Adrenal gland (tissue), 12 donors: ENCODE data around the gene LRP1B. TPM values are rescaled to one million over a fixed set of nuclear protein-coding genes. Genes with fewer than 3 reads are reported as not detected.
A peak's percentile ranks its signal among the peaks of the same experiment; 100 is the strongest.

Experiments used
- DNase-seq, 7 donors: peaks; one replicate each; pipeline ENCODE4 v3.0.0-alpha.2; 2019 to 2020
- H3K27ac ChIP-seq, 5 donors: fragments of 200-600 bp; sonication (generic) in 4 of 5; 1 replicate in 3 of 5; 2 replicates in 2 of 5; pipeline versions ENCODE4 v1.5.1 to v1.8.0; 2016 to 2020; ENCODE audit warnings: mild to moderate bottlenecking in 1 of 5
- H3K27me3 ChIP-seq: fragments of 200-600 bp; 2 replicates; pipeline ENCODE4 v1.8.0; 2021
- H3K36me3 ChIP-seq, 2 donors: fragments of 200-600 bp; replicated peaks in 1 of 2; 1 replicate in 1 of 2; 2 replicates in 1 of 2; pipeline versions ENCODE4 v1.5.1 to v1.8.0; 2018 to 2022
- H3K4me1 ChIP-seq, 2 donors: fragments of 200-600 bp; replicated peaks in 1 of 2; 1 replicate in 1 of 2; 2 replicates in 1 of 2; pipeline versions ENCODE4 v1.5.1 to v1.8.0; 2018 to 2021
- H3K4me3 ChIP-seq, 4 donors: fragments of 200-600 bp; sonication (generic) in 3 of 4; one replicate each; pipeline ENCODE4 v1.5.1; 2016 to 2018
- H3K9me3 ChIP-seq, 3 donors: fragments of 200-600 bp; sonication (generic) in 1 of 3; replicated peaks in 1 of 3; 1 replicate in 2 of 3; 2 replicates in 1 of 3; pipeline versions ENCODE4 v1.5.1 to v1.8.0; 2016 to 2021
- POLR2A ChIP-seq, 2 donors: fragments of 450-650 bp; IDR thresholded peaks; one replicate each; pipeline ENCODE4 v1.6.1; 2017; ENCODE audit warnings: antibody characterized with exemption in 2 of 2, mild to moderate bottlenecking in 2 of 2, moderate library complexity in 1 of 2
- WGBS, 4 donors: extraction: QIAGEN DNeasy Blood & Tissue Kit in 2 of 4; methylation state at CpG; one replicate each; pipeline versions ENCODE4 v1.1.5 to v1.1.7; 2013 to 2017; 5-methylcytosine and 5-hydroxymethylcytosine counted together
- intact Hi-C, 2 donors: fragments of 100-400 bp; cut with DNase I; formaldehyde crosslinking; loops; one replicate each; pipeline versions ENCODE4 v1.14.1 to v1.15.0; 2022 to 2023
- polyA plus RNA-seq, 3 donors: library from polyadenylated mRNA; stranded (reverse); fragments of 200-250 nt in 2 of 3; fragments of 350-450 nt in 1 of 3; fragmentation: Illumina TruSeq in 1 of 3; extraction: RNeasy Lipid Tissue Mini Kit (QIAGEN cat#74804) in 1 of 3; gene quantifications; one replicate each; pipeline ENCODE4 v1.2.3, GENCODE V29; 2013 to 2014
- total RNA-seq, 9 donors: library from RNA; depleted of rRNA in 4 of 9; stranded (reverse); fragments of >200 nt in 4 of 9; fragments of 120-200 nt in 1 of 9; fragmentation: NEBNext Ultra II Directional in 1 of 9; extraction: Animal tissue kit (Norgen Biotek cat#: 25700) in 1 of 9; gene quantifications; one replicate each; pipeline versions ENCODE4 v1.1.0 to v1.2.4, GENCODE V29; 2013 to 2023
- TF ChIP-seq, protein P1 (sequence below), 6 experiments: fragments of 450-650 bp in 4 of 6; fragments of 200-600 bp in 2 of 6; sonication (generic) in 1 of 6; IDR thresholded peaks; 1 replicate in 5 of 6; 2 replicates in 1 of 6; pipeline versions ENCODE4 v1.5.1 to v1.8.0; 2016 to 2021; ENCODE audit warnings: antibody characterized with exemption in 6 of 6, mild to moderate bottlenecking in 2 of 6, moderate library complexity in 1 of 6
- donor health status: healthy with polysubstance abuse.
- donor health status: Bipolar disorder and iron deficiency.
- donor health status: DM: yes; HTN: yes; CAD: no.
- donor health status: DM: no; HTN: no; CAD: no.
- donor health status: DM: no; HTN: no; CAD: no.
- donor health status: DM: yes; HTN: yes; CAD: no.

LRP1B gene
- total and polyA plus RNA-seq, 12 donors = 0.84 to 5.4 (median 2.1) TPM

DNA sequence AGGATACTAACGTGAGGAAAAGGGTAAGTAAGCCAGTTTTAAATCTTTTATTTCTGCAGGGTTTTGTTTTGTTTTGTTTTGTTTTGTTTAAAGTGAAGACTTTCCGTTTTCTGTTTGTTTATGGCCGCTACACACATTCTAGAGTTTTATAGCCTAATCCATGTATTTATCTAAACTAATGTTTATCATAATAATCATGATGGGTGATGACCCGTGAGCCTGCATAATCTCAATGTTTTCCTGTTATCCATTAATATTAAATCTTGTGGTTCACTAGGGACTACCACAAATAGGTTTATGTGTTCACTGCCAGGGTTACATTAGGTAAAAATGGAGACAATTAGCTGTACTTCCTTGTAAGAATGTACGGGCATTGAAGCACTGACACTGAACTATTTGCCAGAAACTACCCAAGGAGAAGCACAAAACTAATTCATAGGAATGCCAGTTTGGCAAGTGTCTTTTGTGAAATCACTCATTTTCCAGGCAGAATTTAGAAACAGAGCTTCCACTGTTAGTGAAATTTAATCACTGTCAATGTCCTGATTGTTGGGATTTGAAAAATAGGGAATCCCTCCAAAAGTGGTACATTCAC, 574.8 kb downstream of the LRP1B start:
- WGBS, 4 donors = 44 to 66% (median 54%) methylated on average over 5 of the region's 5 CpGs
- TF ChIP-seq, protein P1, sequence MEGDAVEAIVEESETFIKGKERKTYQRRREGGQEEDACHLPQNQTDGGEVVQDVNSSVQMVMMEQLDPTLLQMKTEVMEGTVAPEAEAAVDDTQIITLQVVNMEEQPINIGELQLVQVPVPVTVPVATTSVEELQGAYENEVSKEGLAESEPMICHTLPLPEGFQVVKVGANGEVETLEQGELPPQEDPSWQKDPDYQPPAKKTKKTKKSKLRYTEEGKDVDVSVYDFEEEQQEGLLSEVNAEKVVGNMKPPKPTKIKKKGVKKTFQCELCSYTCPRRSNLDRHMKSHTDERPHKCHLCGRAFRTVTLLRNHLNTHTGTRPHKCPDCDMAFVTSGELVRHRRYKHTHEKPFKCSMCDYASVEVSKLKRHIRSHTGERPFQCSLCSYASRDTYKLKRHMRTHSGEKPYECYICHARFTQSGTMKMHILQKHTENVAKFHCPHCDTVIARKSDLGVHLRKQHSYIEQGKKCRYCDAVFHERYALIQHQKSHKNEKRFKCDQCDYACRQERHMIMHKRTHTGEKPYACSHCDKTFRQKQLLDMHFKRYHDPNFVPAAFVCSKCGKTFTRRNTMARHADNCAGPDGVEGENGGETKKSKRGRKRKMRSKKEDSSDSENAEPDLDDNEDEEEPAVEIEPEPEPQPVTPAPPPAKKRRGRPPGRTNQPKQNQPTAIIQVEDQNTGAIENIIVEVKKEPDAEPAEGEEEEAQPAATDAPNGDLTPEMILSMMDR (IDR thresholded peaks at IDR 0.05) = no peak
- TF ChIP-seq POLR2A (IDR thresholded peaks at IDR 0.05) = no peak
- no peak for DNase-seq
- Histone ChIP-seq H3K9me3 (no peaks in the 10 kb centered on the region), H3K27me3 (no peaks in the 10 kb centered on the region), H3K27ac (no peak overlapping the region), H3K4me1 (no peaks in the 10 kb centered on the region), H3K4me3 (no peak overlapping the region), H3K36me3 (no peaks in the 10 kb centered on the region)
- intact Hi-C loops = no loop called here

DNA sequence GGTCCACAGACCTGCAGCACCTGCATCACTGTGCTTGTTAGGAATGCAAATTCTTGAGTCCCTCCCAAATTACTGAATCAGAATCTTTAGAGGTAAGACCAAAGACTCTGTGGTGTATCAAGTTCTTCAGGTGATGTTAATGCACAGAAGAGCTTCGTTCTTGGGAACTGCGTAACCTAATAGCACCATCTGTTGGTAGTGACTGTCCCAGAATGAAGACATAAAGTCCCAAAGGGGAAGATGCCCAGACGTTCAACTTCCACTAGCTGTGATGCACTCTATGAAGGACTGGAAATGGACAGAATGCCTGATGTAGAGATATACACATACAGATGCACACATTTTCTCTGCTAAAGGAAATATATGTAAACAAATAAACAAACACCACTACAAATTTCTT, 576.0 kb downstream of the LRP1B start:
- intact Hi-C loops = no loop called here
- no peaks in the 10 kb centered on the region for H3K9me3 ChIP-seq
- H3K36me3 ChIP-seq = no peaks in the 10 kb centered on the region
- no peaks in the 10 kb centered on the region for H3K27me3 ChIP-seq
- H3K27ac ChIP-seq = no peak overlapping the region
- H3K4me3 ChIP-seq = no peak overlapping the region
- WGBS, 4 donors = 8 to 18% (median 13%) methylated on average over 3 of the region's 3 CpGs
- no peak for DNase-seq
- no peak for TF ChIP-seq POLR2A (IDR thresholded peaks at IDR 0.05)
- TF ChIP-seq, protein P1 (IDR thresholded peaks at IDR 0.05) = peak in 5 of 6 experiments; percentile 13 to 38 (median 28)
- no peaks in the 10 kb centered on the region for H3K4me1 ChIP-seq

DNA sequence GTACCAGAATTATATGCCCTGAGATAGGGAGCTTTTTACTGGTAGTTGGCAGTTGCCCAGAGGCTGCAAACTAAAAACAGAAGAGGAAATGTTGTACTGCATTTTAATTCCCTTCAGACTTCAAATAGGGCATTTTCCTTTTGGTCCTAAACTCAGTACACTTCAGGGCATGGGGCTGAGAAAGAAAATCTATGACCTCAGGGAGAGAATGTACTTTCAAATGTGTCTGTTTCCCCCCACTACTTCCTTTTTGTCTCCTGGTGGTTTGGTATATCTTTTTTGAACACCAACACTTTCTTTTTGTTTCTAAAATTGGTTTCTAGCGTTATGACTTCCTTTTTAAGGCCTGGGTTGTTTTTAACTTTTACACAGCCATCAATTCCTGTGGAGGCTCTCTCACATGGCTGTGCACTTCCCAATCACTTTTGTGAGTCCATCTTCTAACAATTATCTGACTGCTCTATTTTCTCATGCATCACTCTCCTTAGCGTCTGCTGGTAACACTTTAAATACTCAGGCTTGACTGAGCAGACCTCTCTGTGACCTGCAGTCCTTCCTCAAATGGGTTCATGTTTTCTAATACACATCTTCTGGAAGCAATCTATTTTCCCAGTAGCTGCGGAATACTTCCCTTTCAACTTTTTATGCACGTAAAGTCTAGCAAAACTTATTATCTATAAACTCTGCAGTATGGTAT, 596.0 kb downstream of the LRP1B start:
- TF ChIP-seq, protein P1 (IDR thresholded peaks at IDR 0.05) = no peak
- TF ChIP-seq POLR2A (IDR thresholded peaks at IDR 0.05) = no peak
- Histone ChIP-seq H3K9me3 (no peaks in the 10 kb centered on the region), H3K4me1 (no peaks in the 10 kb centered on the region), H3K27ac (no peak overlapping the region), H3K4me3 (no peak overlapping the region), H3K36me3 (no peaks in the 10 kb centered on the region), H3K27me3 (no peaks in the 10 kb centered on the region)
- DNase-seq = no peak
- 50 to 58% (median 54%) methylated on average over 4 of the region's 4 CpGs for WGBS, 4 donors
- intact Hi-C loops = no loop called here

DNA sequence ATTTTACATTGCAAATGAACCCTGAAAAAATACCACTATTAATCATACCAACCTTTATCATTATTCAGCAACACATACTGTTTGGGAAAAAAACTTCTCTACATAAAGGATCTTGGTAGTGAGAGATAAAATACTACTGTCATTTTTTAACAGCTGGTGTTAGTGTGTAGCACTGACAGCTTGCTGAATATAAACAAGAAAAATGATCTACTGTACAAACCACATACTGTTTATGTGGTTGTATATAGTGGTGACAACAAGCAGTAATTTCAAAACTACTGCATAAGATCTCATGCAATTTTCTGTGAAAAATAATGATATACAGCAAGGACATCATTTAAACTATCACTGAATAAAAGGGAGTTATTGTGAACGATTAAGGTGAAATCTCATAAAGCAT, 601.2 kb downstream of the LRP1B start:
- TF ChIP-seq POLR2A (IDR thresholded peaks at IDR 0.05) = no peak
- TF ChIP-seq, protein P1 (IDR thresholded peaks at IDR 0.05) = no peak
- H3K9me3 ChIP-seq = no peaks in the 10 kb centered on the region
- 62 to 76% (median 70%) methylated on average over 1 of the region's 1 CpG for WGBS, 4 donors
- no peaks in the 10 kb centered on the region for H3K4me1 ChIP-seq
- H3K27me3 ChIP-seq = no peaks in the 10 kb centered on the region
- no peaks in the 10 kb centered on the region for H3K36me3 ChIP-seq
- H3K27ac ChIP-seq = no peak overlapping the region
- H3K4me3 ChIP-seq = no peak overlapping the region
- no peak for DNase-seq
- intact Hi-C loops = no loop called here
